Smooth muscle cell of the brain vasculature (primary cell): ENCODE measurements around the gene HSP90AB1.
"Not testable (repeated sequence)": the region's sequence is repeated elsewhere in the genome, so short reads cannot be mapped to it uniquely, and the experiment has no call there.

Experiments
- DNase-seq: peaks from one replicate; pipeline ENCODE4 v3.0.0-alpha.2; 2012; ENCODE audit warnings: low read depth, low spot score

HSP90AB1 gene

DNA sequence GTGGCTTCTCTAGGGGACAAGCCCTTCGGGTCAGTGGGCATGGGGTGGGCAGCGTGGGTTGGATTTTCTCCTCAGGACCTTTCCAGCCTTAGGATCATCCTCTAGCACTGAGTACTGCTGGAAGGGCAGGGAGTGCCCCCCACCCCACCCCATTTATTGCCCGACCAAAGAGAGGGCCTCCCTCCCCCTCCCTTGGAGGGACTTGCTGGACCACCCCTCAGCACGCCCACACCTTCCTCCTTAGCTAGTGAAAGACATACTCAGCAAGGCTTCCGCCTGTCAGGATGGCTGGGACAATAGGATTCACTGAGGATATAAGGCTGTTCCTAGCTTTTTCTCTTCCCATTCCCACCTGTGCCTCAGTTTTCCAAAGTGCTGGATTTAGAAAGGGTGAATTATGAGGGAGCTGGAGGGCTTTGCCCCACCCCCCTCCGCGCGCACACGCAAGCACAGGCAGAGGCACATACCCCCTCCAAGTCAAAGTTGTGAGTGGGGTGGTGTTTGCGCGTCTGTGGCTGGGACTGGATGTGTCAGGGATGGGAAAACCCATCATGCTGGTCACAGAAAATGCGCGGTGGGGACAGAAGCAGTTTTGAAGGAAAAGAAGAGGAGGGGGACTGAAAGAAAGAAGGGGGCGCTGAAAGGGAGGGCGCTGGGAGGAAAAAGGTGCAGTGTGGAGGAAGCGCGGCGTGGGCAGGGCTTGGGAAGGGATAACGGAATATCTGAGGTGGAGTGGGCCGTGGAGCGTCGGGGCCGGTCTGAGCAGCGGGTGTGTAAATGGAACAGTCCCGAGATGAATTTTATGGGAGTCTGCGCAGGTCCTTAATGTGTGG, 24.2 kb upstream of the HSP90AB1 start:
- no peak for DNase-seq

DNA sequence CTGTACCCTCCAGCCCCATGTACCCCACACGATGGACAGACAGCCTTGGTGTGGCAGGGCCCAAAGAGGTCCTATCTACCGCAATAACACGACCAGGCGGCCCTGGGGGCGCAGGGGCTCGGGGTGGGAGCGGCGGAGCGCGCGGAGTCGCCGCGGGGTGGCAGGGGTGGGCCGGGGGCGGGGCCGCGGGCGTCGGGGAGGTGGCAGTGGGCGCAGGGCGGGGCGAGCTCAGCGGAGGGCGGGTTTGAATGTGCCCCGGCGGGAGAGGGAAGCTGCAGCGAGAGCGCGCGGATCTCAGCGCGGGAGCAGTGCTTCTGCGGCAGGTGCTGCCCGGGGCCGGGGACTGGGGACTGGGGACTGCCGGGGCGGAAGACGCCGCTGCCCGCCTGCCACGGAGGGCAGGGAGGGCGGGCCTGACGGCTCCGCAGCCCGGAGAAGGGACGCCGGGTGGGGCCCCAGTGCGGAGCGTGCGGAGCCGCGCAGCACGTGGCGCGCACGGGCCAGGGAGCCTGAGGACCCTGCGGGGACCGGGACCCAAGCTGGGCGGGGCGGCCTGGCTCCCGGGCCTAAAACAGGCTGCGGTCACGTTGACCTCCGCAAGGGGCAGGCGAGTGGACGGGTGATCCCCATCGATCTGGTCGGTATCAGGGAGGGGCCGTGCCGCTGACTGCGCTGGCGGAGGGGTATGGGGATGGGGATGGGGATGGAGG, 23.4 kb upstream of the HSP90AB1 start, which contains the start of gene SLC29A1:
Gene SLC29A1, plus strand, starts transcription at position 277 of the 710 bp plus-strand sequence. CDS start 3,719 bp downstream, outside the sequence.
- no peak for DNase-seq

DNA sequence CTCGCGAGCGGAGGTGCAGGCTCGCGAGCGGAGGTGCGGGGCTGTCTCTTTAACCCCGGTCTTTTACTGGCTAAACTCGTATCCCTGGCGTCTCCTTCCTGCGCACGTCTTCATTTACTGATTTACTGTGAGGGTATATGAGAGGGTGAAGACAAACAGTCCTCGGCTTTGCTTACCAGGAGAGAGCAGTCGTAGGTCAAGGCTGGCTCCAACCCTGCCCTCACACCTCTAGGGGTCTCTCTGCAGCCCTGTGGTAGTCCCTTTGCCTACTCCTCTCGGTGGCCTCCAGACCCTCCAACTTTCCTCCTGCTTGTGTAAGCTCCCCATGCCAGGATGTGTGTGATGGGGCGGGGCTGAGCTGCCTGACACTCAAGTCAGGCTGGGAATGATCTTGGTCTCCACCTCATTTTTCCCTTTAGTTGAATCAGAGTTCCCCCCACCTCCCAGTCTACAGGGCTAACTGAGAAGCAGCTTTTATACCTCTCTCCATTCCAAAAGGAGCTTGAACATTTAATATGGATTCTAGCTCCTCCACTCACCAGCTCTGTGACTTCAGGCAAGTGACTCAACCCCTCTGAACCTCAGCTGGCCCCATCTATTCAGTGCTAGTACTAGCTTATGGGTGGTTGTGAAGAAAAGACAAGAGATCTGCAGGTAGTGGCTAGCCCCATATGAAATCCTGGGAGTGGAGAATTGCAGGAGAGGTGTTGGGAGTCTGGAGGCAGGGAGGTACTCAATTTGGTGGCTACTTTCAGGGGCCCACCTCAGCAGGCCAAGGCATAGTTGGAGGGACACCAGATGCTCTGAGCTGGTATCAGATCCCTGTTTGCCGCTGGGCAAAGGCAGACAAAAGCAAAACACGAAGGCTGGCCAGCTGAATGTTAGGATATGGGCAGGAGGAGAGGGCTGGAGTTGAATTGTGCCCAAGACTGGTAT, 22.6 kb upstream of the HSP90AB1 start:
- DNase-seq: no peak

DNA sequence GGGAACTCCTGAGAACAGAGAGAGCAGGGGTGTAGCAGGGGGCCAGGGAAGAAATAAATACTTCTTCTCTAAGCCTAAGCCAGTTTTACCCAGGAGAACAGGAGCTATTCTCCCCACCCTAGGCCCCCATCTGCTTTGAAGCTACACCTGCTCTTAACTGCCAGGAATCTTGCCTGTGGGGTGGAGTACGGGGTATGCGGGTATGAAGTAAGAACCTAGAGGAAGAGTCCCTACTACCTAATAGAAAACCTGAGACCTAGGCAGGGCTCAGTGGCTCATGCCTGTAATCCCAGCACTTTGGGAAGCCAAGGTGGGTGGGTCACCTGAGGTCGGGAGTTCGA, 22.0 kb upstream of the HSP90AB1 start:
- DNase-seq: no peak

DNA sequence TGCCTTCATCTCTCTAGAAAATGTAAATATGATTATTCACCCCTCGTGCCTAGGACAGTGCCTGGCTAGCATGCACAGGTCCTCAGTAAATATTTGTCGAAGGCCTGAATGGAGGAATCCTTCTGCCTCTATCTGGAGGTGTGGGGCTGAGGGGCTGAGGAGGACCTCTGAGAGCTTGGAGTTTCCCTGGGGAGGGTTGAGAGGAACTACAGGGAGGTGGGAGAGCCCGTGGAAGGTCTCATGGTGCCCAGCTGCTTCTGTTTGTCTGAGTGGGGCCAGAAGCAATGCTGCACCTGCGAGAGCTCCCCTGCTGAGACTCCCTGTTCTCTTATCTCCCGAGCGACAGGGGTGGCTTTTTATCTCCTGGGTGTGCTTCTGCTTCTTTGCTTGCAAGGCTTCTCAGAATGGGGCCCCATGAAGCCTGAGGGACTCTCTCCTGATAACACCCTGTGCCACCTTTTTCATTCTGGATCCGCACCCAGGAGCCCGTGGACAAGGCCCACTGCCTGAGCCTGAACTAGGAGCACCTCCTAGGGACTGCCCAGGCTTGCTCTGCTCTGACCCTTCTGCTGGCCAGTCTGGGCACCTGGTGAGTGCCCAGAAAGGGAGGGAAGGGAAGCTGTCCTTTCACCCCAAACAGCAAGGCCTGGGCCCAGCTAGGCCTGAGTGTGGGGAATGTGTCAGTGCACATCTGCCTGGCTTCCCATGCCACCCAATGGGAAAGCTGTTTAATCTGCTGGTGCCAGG, 21.1 kb upstream of the HSP90AB1 start:
- DNase-seq: no peak

DNA sequence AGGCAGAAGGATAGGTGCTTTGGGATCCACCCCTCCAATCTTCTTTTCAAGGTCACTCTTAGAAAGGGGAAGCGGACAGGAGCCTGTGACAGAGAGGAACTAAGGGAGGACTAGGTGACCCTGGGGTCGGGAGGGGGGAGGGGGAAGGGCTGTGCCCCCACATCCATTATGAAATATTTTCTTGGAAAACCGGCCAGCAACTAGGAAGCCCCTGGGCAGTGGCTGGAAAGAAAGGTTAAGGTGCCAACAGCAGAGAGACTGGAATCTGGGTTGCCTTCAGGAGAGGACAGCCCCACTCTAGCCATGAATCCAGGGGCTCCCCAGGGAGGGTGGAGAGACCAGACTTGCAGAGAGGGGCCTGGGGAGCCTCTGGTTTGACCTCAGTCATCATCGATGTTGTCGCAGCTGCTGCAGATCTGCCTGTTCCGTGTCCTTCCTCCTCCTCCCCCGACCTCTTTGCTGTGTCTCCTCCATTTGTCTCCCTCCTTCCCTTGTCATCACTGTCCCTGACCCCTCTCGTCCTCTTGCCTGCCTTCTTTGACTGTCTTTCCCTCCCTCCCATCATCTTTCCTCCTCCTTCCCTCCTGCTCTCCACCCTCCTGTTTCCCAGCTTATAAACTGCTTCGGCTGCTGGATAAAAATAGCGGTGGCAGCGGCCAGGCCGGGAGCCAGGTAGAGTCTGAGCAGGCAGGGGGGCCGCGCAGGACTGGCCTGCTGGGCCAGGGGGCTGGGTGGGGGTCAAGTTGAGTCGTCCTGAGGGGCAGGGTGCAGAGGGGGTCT, 20.3 kb upstream of the HSP90AB1 start:
- DNase-seq: no peak

DNA sequence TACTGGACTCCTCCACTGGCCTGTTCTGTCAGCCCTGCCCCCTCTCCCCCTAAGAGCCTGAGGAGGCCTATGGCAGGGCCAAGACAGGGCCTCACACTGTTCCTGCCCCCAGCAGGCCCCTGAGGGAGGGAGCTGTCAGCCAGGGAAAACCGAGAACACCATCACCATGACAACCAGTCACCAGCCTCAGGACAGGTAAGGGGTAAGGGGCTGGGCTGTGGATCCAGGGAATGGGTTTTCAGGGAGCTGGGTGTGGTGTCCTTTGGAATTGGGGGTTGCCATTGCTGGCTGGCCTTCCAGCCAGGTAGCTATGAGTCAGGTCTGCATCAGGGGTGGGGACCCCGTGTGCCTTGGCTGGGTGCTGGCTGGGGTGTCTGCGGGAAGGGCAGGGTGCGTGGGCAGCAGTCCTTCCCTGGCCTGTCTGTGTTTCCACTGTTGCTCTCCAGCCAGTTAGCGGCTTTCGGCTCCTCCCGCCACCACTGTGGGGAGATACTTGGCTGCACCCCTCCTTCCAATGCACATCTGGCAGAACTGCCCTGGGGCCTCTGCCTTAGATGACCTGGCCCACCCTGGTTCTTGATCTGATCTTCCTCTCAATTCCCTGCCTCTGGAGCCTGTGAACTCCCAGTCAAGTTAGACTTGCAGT, 19.6 kb upstream of the HSP90AB1 start:
- DNase-seq: no peak

DNA sequence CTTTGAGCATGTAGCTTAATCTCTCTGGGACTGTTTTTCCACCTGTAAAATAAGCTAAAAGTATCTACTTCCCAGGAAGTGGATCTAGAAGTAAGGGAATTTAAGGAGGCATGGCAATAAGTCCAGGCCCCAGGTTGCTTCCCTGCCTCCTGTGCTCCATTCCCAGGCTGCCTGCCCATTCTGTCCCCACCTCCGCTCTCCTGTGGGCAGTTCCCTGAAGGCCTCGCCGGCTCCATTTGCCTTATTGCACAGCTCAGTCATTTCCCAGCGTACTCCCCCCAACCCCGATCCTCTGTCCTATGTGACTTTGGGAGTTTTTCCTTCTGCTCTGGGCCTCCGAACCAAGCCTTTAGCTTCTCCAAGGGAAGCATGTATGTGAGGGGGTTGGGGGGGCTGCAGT, 18.9 kb upstream of the HSP90AB1 start:
- DNase-seq: no peak

DNA sequence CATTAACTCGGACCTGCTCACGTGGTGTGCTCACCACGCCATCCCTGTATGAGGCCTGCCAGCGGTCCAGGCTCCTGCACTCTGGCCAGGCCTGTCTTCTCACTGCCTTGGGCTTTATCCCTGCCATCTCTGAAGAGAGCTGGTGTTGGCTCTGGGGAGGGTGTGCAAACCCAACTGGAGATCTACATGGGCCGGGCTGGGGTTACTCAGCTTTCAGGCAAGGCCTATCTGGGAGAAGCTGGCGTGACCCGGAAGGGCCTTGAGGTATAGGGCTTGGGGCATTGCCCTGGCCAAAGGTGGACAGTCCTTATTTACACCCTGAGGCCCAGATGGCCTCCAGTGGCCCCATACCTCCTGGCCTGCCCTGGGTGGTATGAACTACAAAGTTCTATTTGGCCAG, 18.5 kb upstream of the HSP90AB1 start:
- no peak for DNase-seq

DNA sequence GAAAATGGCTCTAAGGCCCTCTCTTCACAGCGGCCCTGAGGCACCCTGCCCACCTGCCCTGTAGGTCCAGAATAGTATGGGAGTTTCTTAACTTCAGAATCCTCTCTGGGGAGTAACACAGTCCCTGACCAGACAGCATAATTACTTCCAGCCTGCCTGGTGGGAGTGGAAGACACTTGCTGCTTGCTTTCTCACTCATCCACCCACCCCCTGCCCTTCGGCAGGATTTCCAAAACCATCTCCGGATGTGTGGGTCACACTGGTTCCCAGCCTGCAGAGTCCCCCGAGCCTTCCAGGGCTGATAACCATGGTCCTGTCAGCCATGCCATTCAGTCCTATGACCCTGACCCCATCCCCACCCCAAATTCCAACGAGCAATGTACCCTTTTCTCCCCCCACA, 18.1 kb upstream of the HSP90AB1 start:
- no peak for DNase-seq

DNA sequence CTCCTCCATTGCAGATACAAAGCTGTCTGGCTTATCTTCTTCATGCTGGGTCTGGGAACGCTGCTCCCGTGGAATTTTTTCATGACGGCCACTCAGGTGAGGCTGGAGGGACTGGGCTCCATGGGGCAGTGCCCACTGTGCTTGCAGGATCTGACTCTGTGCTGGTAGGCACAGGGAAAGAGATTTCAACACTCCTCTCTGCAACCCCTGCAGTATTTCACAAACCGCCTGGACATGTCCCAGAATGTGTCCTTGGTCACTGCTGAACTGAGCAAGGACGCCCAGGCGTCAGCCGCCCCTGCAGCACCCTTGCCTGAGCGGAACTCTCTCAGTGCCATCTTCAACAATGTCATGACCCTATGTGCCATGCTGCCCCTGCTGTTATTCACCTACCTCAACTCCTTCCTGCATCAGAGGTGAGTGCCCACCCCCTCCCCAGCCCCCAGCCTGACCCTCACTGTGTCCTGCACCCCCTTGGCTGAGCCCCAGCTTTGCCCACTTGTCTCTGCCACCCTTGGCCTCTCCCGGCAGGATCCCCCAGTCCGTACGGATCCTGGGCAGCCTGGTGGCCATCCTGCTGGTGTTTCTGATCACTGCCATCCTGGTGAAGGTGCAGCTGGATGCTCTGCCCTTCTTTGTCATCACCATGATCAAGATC, 17.4 kb upstream of the HSP90AB1 start:
- no peak for DNase-seq

DNA sequence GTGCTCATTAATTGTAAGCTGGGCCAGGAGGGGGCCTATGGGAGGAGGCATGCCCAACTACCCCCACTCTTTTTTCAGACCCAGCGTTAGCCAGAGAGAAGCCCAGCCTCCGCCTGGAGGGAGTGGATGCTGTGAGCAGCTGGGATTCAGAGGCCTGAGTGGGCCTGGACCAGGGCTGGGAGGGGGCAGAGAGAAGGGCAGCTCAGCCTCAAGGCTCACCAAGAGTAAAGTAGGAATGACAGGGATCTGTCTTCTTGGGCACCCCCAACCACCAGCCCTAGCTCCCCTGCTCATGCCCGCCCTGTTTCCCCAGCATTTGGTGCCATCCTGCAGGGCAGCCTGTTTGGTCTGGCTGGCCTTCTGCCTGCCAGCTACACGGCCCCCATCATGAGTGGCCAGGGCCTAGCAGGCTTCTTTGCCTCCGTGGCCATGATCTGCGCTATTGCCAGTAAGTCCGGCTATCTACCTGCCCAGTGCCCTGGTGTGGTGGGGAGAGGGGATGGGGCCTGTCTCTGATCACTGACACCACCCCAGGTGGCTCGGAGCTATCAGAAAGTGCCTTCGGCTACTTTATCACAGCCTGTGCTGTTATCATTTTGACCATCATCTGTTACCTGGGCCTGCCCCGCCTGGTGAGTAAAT, 16.7 kb upstream of the HSP90AB1 start:
- no peak for DNase-seq

DNA sequence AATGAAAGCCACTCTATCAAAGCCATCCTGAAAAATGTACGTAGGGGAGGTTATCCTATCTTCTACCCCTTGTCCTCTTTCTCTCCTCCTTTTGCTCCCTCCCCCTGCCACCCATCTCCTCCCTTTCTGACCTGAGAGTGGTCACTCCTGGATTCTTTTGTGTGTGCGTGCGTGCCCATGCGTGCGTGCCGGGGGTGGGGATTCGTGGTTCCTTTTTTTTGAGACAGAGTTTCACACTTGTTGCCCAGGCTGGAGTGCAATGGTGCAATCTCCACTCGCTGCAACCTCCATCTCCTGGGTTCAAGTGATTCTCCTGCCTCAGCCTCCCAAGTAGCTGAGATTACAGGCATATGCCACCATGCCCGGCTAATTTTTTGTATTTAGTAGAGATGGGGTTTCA, 15.5 kb upstream of the HSP90AB1 start:
- not testable (repeated sequence) for DNase-seq

DNA sequence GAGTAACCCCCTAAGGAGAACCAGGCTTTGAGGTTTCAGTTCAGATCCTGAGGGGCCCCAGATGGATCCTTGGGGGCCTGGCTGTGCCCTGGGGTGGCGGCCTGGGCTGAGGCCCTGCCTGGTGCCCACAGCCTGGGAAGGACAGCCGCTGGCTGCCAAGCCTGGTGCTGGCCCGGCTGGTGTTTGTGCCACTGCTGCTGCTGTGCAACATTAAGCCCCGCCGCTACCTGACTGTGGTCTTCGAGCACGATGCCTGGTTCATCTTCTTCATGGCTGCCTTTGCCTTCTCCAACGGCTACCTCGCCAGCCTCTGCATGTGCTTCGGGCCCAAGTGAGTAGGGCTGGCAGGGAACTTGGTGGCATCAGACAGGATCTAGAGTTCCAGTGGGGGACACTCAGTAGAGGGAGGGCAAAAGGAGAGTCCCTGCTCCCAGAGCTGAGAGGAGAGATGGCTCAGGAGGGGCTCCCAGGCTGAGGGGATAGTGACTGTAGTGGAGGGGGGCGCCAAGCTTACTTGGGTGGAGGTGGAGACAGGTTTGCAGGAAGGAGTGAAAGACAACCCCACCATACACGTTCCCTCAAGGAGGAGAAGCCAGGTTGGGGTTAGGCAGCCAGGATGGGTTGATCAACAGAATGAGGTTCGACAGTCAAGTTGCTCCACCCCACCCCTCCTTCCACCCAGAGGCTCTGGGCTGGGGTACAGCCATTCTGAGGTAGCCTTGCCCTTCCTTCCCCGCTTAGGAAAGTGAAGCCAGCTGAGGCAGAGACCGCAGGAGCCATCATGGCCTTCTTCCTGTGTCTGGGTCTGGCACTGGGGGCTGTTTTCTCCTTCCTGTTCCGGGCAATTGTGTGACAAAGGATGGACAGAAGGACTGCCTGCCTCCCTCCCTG, 14.0 kb upstream of the HSP90AB1 start:
- no peak for DNase-seq

DNA sequence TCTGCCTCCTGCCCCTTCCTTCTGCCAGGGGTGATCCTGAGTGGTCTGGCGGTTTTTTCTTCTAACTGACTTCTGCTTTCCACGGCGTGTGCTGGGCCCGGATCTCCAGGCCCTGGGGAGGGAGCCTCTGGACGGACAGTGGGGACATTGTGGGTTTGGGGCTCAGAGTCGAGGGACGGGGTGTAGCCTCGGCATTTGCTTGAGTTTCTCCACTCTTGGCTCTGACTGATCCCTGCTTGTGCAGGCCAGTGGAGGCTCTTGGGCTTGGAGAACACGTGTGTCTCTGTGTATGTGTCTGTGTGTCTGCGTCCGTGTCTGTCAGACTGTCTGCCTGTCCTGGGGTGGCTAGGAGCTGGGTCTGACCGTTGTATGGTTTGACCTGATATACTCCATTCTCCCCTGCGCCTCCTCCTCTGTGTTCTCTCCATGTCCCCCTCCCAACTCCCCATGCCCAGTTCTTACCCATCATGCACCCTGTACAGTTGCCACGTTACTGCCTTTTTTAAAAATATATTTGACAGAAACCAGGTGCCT, 13.3 kb upstream of the HSP90AB1 start:
- no peak for DNase-seq

DNA sequence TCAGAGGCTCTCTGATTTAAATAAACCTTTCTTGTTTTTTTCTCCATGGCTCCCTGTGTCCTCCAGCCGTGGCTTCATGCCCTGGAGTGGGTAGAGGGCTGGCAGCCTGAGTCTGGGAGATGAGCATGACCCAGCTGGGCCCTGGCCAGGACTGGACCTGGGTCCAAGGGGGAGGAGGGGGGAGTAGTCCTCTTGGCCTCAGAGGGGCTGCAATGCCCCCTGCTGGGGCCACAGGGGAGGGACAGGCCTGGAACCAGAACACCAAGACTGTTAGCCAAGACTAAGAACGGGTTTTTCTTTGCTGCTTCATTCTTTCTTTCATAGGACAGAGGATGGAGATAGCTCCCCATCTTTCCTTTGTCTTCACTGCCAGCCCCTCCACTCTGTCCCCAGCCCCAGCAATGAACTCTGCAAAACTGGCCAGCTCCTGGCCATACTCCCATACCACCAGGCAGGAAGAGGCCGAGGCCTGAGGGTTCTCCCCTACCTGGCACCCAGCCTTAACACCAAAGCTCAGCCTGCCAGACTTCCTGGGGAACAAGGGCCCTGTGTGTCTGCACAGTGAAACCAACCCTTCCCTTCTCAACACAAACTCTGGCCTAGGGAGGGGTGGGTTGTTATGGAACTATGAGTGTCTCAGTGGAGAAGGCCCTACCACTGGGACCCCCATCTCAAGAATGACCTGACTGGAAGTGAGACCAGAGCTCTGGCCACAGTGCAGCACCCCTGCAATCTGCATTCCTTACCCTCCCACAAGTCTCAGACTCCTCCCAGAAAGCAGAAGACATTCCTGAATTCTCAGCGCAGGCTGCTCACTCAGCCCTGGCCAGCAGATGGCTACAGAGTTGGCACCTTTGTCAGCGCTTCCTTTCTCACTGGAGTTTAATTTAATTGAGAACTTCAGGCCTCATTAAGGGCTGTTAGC, 12.5 kb upstream of the HSP90AB1 start:
- DNase-seq: no peak

DNA sequence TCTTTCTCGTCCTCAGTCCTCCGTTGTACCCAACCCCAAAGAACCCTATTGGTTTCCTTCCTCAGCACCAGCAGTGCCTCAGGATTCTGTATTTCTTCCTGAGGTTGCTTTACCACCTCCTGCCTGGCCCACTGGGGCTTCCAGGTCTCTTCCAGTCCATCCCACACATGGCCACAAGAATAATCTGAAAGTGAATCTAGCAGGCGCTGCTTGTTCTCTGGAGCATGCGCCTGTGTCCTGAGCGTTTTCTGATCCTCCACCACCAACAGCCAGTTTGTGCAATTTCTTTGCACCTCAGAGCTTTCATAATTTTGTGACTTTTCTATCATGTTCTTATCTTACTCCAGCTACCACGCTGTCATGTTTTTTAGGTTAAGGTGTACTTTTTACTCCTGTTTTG, 11.6 kb upstream of the HSP90AB1 start:
- DNase-seq: no peak
